MCF 10A (cell line): ENCODE results near the gene RPTOR. TPM values are rescaled to one million over a fixed set of nuclear protein-coding genes. Genes with fewer than 3 reads are reported as not detected.

Experiments
- BruUV-seq: library from RNA; stranded (reverse); fragments of 400-500 nt; replicated peaks from 2 replicates; lab custom pipeline; 2021; lab: Mats Ljungman, UMichigan
- CTCF ChIA-PET: fragments of 300-600 bp; sonication (Branson Sonifier 250); formaldehyde crosslinking; extraction: SDS; loops from one replicate; lab custom pipeline; 2021; ENCODE audit warnings: antibody characterized with exemption, inconsistent platforms; lab: Yijun Ruan, JAX
- POLR2A ChIA-PET: fragments of 300-600, 350-650 bp; sonication (Branson Sonifier 250); formaldehyde crosslinking; extraction: SDS; loops from one replicate; lab custom pipeline; 2020; ENCODE audit warnings: antibody characterized with exemption, inconsistent platforms; lab: Yijun Ruan, JAX
- DNase-seq: peaks from one replicate; pipeline ENCODE4 v3.0.0-alpha.2; 2018; ENCODE audit not compliant: unreplicated experiment
- H3K27ac Mint-ChIP-seq: one replicate; pipeline ENCODE4 v1.8.0; 2022; ENCODE audit warnings: mild to moderate bottlenecking, low read depth, mixed read lengths; ENCODE audit not compliant: unreplicated experiment
- H3K27me3 Mint-ChIP-seq: one replicate; pipeline ENCODE4 v1.8.0; 2022; ENCODE audit warnings: mixed read lengths; ENCODE audit not compliant: insufficient read depth, unreplicated experiment
- H3K36me3 Mint-ChIP-seq: one replicate; pipeline ENCODE4 v1.8.0; 2022; ENCODE audit warnings: mild to moderate bottlenecking, moderate library complexity, mixed read lengths; ENCODE audit not compliant: insufficient read depth, unreplicated experiment
- H3K4me1 Mint-ChIP-seq: one replicate; pipeline ENCODE4 v1.8.0; 2022; ENCODE audit warnings: mixed read lengths; ENCODE audit not compliant: insufficient read depth, unreplicated experiment
- H3K4me3 Mint-ChIP-seq: one replicate; pipeline ENCODE4 v1.8.0; 2022; ENCODE audit warnings: mild to moderate bottlenecking, moderate library complexity, mixed read lengths; ENCODE audit not compliant: unreplicated experiment
- H3K9me3 Mint-ChIP-seq: one replicate; pipeline ENCODE4 v1.8.0; 2022; ENCODE audit warnings: mixed read lengths; ENCODE audit not compliant: unreplicated experiment
- intact Hi-C: fragments of 100-400 bp; cut with micrococcal nuclease; formaldehyde crosslinking; loops from 2 replicates; pipeline ENCODE4 v1.14.1; 2022
- total RNA-seq: library from RNA; stranded (reverse); gene quantifications from 2 replicates; pipeline ENCODE4 v1.2.3, GENCODE V29; 2022
- TF ChIP-seq, protein P1 (sequence below): fragments of 200-600 bp; IDR thresholded peaks from one replicate; pipeline ENCODE4 v1.8.0; 2022; ENCODE audit warnings: antibody characterized with exemption, mild to moderate bottlenecking; ENCODE audit not compliant: unreplicated experiment

RPTOR gene
- total RNA-seq, 1 experiment from 2014 or later = 41.3 TPM

GRCh38 chr17:80716986-80717719, 172.5 kb downstream of the RPTOR start:
- Mint-ChIP-seq H3K27ac (no peak overlapping the region), H3K9me3 (no peaks in the 10 kb centered on the region), H3K4me1 (peaks cover 28% of the 10 kb centered on the region), H3K27me3 (no peaks in the 10 kb centered on the region), H3K36me3 (peaks cover 18% of the 10 kb centered on the region), H3K4me3 (no peak overlapping the region)
- POLR2A ChIA-PET = no interaction called here
- no peak for DNase-seq
- intact Hi-C loops = no loop called here
- TF ChIP-seq, protein P1, sequence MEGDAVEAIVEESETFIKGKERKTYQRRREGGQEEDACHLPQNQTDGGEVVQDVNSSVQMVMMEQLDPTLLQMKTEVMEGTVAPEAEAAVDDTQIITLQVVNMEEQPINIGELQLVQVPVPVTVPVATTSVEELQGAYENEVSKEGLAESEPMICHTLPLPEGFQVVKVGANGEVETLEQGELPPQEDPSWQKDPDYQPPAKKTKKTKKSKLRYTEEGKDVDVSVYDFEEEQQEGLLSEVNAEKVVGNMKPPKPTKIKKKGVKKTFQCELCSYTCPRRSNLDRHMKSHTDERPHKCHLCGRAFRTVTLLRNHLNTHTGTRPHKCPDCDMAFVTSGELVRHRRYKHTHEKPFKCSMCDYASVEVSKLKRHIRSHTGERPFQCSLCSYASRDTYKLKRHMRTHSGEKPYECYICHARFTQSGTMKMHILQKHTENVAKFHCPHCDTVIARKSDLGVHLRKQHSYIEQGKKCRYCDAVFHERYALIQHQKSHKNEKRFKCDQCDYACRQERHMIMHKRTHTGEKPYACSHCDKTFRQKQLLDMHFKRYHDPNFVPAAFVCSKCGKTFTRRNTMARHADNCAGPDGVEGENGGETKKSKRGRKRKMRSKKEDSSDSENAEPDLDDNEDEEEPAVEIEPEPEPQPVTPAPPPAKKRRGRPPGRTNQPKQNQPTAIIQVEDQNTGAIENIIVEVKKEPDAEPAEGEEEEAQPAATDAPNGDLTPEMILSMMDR = no peak
- CTCF ChIA-PET = no interaction called here
- no TSS peak for BruUV-seq

DNA sequence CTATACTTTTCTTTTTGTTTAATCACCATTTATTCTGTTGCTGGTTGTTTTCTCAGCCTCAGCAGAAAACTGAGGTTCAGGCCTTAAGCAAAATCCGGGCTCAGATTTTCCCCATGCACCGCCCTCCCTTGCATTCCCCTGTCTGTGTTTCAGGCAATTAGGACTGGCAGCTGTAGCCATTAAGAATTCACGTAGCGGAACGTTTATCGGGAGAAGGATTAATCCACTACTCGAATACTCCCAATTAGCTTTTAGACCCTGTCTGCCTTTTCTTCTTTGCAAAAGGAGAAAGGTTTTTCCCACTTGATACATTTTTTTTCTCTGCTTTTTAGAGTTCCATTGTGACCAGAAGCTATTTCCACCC, 173.1 kb downstream of the RPTOR start:
- ChIA-PET POLR2A (no interaction called here), CTCF (no interaction called here)
- peaks cover 34% of the 10 kb centered on the region for H3K4me1 Mint-ChIP-seq
- intact Hi-C loops = no loop called here
- BruUV-seq = no TSS peak
- no peak overlapping the region for H3K4me3 Mint-ChIP-seq
- TF ChIP-seq, protein P1 = no peak
- H3K36me3 Mint-ChIP-seq = peaks cover 18% of the 10 kb centered on the region
- no peak overlapping the region for H3K27ac Mint-ChIP-seq
- H3K27me3 Mint-ChIP-seq = no peaks in the 10 kb centered on the region
- DNase-seq = no peak
- H3K9me3 Mint-ChIP-seq = no peaks in the 10 kb centered on the region

DNA sequence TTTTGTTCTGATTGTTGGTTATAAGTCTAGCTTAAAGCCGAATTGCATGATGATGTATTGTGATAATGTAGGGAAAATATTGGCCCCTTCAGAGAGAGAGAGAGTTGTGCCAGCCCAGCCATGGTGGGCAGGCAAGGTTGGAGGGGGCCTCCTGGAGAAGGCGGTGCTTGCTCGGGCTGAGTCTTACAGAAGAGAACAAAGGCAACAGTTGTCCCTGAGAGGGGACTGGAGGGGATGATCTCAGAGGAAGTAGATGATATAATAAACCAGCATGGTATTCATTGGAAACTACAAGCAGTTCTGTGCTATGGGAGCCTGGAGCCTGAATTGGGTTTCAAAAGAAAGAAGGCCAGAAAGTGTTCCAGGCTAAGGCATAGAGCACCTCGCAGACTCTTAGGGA, 173.8 kb downstream of the RPTOR start:
- TF ChIP-seq, protein P1 = no peak
- no peak overlapping the region for H3K4me3 Mint-ChIP-seq
- peaks cover 32% of the 10 kb centered on the region for H3K4me1 Mint-ChIP-seq
- no peaks in the 10 kb centered on the region for H3K27me3 Mint-ChIP-seq
- H3K9me3 Mint-ChIP-seq = no peaks in the 10 kb centered on the region
- CTCF ChIA-PET = no interaction called here
- no peak overlapping the region for H3K27ac Mint-ChIP-seq
- POLR2A ChIA-PET = no interaction called here
- H3K36me3 Mint-ChIP-seq = peaks cover 11% of the 10 kb centered on the region
- DNase-seq = no peak
- intact Hi-C loops = no loop called here
- no TSS peak for BruUV-seq

DNA sequence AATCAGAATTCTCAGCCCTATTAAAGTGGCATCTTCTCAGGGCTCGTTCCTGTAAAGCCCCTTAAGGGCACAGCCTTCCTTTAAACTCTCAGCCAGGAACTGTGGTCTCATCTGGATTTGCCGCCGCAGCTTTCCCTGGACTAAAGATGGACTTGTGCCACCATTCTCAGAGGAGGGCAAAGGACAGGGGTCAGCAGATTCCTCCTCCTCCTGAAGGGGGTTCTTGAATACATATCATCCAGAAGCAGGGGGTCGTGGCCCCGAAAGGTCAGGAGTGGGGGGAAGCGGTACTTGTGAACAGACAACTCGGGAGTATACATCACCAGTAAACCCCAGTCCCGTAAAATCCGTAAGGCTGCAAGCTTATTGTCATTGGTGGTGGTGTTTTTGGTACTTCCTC, 174.8 kb downstream of the RPTOR start:
- DNase-seq = no peak
- BruUV-seq = no TSS peak
- Mint-ChIP-seq H3K4me1 (peaks cover 39% of the 10 kb centered on the region), H3K4me3 (no peak overlapping the region), H3K27me3 (no peaks in the 10 kb centered on the region), H3K36me3 (peaks cover 8% of the 10 kb centered on the region), H3K27ac (no peak overlapping the region), H3K9me3 (no peaks in the 10 kb centered on the region)
- intact Hi-C loops = no loop called here
- ChIA-PET CTCF (no interaction called here), POLR2A (interaction anchor here (0.9 kb wide), 1 partner anchor 41 kb away, joined by 4 read pairs; no protein-coding TSS in a partner anchor)
- TF ChIP-seq, protein P1 = no peak
